Measurements from ENCODE around the gene KLHL29. TPM values are rescaled to one million over a fixed set of nuclear protein-coding genes. Genes with fewer than 3 reads are reported as not detected.

The KLHL29 gene
- total RNA-seq, 1 experiment from 2014 or later = 16.7 TPM

DNA sequence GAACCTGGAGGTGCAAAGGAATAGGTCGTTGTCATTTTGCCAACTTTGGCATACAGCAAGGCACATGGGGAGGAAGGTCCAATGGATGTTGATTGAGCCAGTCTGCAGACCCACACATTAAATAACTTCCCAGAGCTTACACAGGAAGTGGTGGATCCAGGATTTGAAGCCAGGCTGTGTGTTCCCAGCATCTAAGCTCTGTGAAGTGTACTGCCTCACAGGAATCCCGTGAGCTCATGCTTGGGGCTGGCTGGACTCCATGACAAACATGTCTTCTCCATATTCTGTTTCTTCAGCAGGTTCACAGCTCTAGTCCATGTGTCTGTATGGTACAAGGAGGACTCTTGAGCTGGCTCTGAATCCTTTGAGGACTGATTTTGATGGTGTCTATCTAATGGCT is 63.9 kb downstream of the KLHL29 start:
- H3K4me1 ChIP-seq (ENCODE audit: control insufficient read depth in 1 of 2, insufficient read depth in 2 of 2, low read length in 2 of 2) = no peaks in the 10 kb centered on the region
- no peak overlapping the region for H3K4me3 ChIP-seq (replicated peaks in 1 of 2; ENCODE audit: low read depth in 1 of 2, low read length in 2 of 2)
- no peaks in the 10 kb centered on the region for H4K20me1 ChIP-seq (ENCODE audit: insufficient read depth)
- intact Hi-C loops (cut with micrococcal nuclease) = no loop called here
- peaks cover 4% of the 10 kb centered on the region; the same call in 1 of the 2 replicates for H3K79me2 ChIP-seq (ENCODE audit: insufficient read depth, low read length)
- no peak overlapping the region for H3K27ac ChIP-seq (ENCODE audit: low read depth, low read length)
- no peaks in the 10 kb centered on the region for H3K36me3 ChIP-seq (ENCODE audit: control insufficient read depth in 1 of 2, insufficient read depth in 2 of 2, low read length in 2 of 2)
- DNase-seq (ENCODE audit: low read depth, low spot score) (no peak), ATAC-seq (no peak)
- no peak overlapping the region for H3K4me2 ChIP-seq (ENCODE audit: low read length)
- ChIA-PET CTCF (no interaction called here), POLR2A (no interaction called here), RAD21 (ENCODE audit: low non-redundant PET in 1 of 2, low total read pairs in 2 of 2, uncharacterized antibody in 2 of 2, unreplicated experiment in 2 of 2) (no interaction called here)
- BruUV-seq (replicated peaks) = no TSS peak
- H3K9ac ChIP-seq (ENCODE audit: low read length) = no peak overlapping the region
- H3K27me3 ChIP-seq (ENCODE audit: insufficient read depth, low read length) = no peaks in the 10 kb centered on the region
- H3K9me2 ChIP-seq (ENCODE audit: insufficient read depth) = no peaks in the 10 kb centered on the region
- no peaks in the 10 kb centered on the region for H3K9me3 ChIP-seq (ENCODE audit: control insufficient read depth in 1 of 2, insufficient read depth in 1 of 2, low read depth in 1 of 2, low read length in 2 of 2)
- H2AFZ ChIP-seq (ENCODE audit: low read depth, low read length, poor library complexity, severe bottlenecking) = no peak overlapping the region
- no peak for TF ChIP-seq SP1 (IDR thresholded peaks at IDR 0.05; ENCODE audit: low read depth)
- TF ChIP-seq TCF7L2 (IDR thresholded peaks at IDR 0.05; ENCODE audit: borderline replicate concordance, extremely low read depth, insufficient read depth, insufficient read length) = no peak
- TF ChIP-seq POLR2A (IDR thresholded peaks at IDR 0.05; ENCODE audit: borderline replicate concordance, extremely low read depth, insufficient read depth, insufficient read length) = no peak

DNA sequence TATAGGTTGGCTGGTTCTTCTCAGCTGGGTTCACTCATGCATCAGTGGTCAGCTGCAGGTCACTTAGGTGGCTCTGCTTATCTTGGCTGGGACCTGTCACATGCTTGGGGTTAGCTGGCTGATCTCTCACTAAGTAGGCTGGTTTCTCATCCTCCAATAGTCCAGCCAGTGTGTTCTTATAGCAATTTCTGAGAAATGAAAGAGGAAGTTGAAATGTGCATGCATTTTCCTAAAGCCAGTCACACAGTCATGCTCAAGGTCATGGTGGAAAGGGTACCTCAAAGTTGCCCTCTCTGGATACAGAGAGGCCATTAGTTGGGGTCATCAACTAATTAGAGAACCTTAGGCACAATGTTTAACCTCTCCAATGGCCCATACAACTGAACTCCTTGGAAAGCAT is 64.4 kb downstream of the KLHL29 start:
- no peak for DNase-seq (ENCODE audit: low read depth, low spot score)
- no peaks in the 10 kb centered on the region for H3K4me1 ChIP-seq (ENCODE audit: control insufficient read depth in 1 of 2, insufficient read depth in 2 of 2, low read length in 2 of 2)
- no peak overlapping the region for H3K27ac ChIP-seq (ENCODE audit: low read depth, low read length)
- intact Hi-C loops (cut with micrococcal nuclease) = no loop called here
- ChIA-PET CTCF (no interaction called here), POLR2A (no interaction called here), RAD21 (ENCODE audit: low non-redundant PET in 1 of 2, low total read pairs in 2 of 2, uncharacterized antibody in 2 of 2, unreplicated experiment in 2 of 2) (no interaction called here)
- no peaks in the 10 kb centered on the region for H3K27me3 ChIP-seq (ENCODE audit: insufficient read depth, low read length)
- H3K4me3 ChIP-seq (replicated peaks in 1 of 2; ENCODE audit: low read depth in 1 of 2, low read length in 2 of 2) = no peak overlapping the region
- no peak overlapping the region for H3K9ac ChIP-seq (ENCODE audit: low read length)
- TF ChIP-seq, protein P1, sequence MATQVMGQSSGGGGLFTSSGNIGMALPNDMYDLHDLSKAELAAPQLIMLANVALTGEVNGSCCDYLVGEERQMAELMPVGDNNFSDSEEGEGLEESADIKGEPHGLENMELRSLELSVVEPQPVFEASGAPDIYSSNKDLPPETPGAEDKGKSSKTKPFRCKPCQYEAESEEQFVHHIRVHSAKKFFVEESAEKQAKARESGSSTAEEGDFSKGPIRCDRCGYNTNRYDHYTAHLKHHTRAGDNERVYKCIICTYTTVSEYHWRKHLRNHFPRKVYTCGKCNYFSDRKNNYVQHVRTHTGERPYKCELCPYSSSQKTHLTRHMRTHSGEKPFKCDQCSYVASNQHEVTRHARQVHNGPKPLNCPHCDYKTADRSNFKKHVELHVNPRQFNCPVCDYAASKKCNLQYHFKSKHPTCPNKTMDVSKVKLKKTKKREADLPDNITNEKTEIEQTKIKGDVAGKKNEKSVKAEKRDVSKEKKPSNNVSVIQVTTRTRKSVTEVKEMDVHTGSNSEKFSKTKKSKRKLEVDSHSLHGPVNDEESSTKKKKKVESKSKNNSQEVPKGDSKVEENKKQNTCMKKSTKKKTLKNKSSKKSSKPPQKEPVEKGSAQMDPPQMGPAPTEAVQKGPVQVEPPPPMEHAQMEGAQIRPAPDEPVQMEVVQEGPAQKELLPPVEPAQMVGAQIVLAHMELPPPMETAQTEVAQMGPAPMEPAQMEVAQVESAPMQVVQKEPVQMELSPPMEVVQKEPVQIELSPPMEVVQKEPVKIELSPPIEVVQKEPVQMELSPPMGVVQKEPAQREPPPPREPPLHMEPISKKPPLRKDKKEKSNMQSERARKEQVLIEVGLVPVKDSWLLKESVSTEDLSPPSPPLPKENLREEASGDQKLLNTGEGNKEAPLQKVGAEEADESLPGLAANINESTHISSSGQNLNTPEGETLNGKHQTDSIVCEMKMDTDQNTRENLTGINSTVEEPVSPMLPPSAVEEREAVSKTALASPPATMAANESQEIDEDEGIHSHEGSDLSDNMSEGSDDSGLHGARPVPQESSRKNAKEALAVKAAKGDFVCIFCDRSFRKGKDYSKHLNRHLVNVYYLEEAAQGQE (IDR thresholded peaks at IDR 0.05; ENCODE audit: low read depth) = no peak
- TF ChIP-seq FOSL1 (IDR thresholded peaks at IDR 0.05; ENCODE audit: low read depth) (no peak), YY1 (IDR thresholded peaks at IDR 0.05; ENCODE audit: extremely low read depth, insufficient replicate concordance, low read depth, low read length) (no peak), ZFX (IDR thresholded peaks at IDR 0.05) (no peak), SIN3A (IDR thresholded peaks at IDR 0.05; ENCODE audit: low read depth) (no peak), POLR2A (IDR thresholded peaks at IDR 0.05; ENCODE audit: borderline replicate concordance, extremely low read depth, insufficient read depth, insufficient read length) (no peak)
- TF ChIP-seq, protein P2, sequence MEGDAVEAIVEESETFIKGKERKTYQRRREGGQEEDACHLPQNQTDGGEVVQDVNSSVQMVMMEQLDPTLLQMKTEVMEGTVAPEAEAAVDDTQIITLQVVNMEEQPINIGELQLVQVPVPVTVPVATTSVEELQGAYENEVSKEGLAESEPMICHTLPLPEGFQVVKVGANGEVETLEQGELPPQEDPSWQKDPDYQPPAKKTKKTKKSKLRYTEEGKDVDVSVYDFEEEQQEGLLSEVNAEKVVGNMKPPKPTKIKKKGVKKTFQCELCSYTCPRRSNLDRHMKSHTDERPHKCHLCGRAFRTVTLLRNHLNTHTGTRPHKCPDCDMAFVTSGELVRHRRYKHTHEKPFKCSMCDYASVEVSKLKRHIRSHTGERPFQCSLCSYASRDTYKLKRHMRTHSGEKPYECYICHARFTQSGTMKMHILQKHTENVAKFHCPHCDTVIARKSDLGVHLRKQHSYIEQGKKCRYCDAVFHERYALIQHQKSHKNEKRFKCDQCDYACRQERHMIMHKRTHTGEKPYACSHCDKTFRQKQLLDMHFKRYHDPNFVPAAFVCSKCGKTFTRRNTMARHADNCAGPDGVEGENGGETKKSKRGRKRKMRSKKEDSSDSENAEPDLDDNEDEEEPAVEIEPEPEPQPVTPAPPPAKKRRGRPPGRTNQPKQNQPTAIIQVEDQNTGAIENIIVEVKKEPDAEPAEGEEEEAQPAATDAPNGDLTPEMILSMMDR (IDR thresholded peaks at IDR 0.05 in 2 of 3, conservative IDR thresholded peaks at IDR 0.05 in 1 of 3; ENCODE audit: borderline replicate concordance in 1 of 3, insufficient read depth in 1 of 3, low read depth in 2 of 3, low read length in 2 of 3) = no peak
- H3K9me3 ChIP-seq (ENCODE audit: control insufficient read depth in 1 of 2, insufficient read depth in 1 of 2, low read depth in 1 of 2, low read length in 2 of 2) = no peaks in the 10 kb centered on the region
- no peak overlapping the region for H2AFZ ChIP-seq (ENCODE audit: low read depth, low read length, poor library complexity, severe bottlenecking)
- ATAC-seq = no peak
- H3K9me2 ChIP-seq (ENCODE audit: insufficient read depth) = no peaks in the 10 kb centered on the region
- no TSS peak for BruUV-seq (replicated peaks)
- no peaks in the 10 kb centered on the region for H4K20me1 ChIP-seq (ENCODE audit: insufficient read depth)
- no peaks in the 10 kb centered on the region for H3K36me3 ChIP-seq (ENCODE audit: control insufficient read depth in 1 of 2, insufficient read depth in 2 of 2, low read length in 2 of 2)
- H3K79me2 ChIP-seq (ENCODE audit: insufficient read depth, low read length) = peaks cover 4% of the 10 kb centered on the region; the same call in 1 of the 2 replicates
- H3K4me2 ChIP-seq (ENCODE audit: low read length) = no peak overlapping the region
